GM19043 (cell line): ENCODE results near the gene OST4.

Experiments used
- ATAC-seq: cut with Tn5 transposase; IDR thresholded peaks from one replicate; pipeline ENCODE4 v1.9.1; 2021; ENCODE audit warnings: low read depth; ENCODE audit not compliant: unreplicated experiment

The OST4 gene

GRCh38 chr2:27057184-27057583 lies 14.3 kb downstream of the OST4 start:
- ATAC-seq: no peak

GRCh38 chr2:27054721-27055120 lies 16.7 kb downstream of the OST4 start:
- no peak for ATAC-seq

GRCh38 chr2:27053776-27054175 lies 17.7 kb downstream of the OST4 start:
- ATAC-seq: no peak

GRCh38 chr2:27053321-27053720 lies 18.1 kb downstream of the OST4 start:
- no peak for ATAC-seq

GRCh38 chr2:27051902-27052645 lies 19.4 kb downstream of the OST4 start:
- ATAC-seq: no peak

- ATAC-seq: peak; percentile 70
Measured at GRCh38 chr2:27050996-27051901, 20.2 kb downstream of the OST4 start, which contains the start of gene AGBL5. Gene AGBL5, plus strand, starts transcription at chr2:27051668. Its CDS starts 1,291 bp downstream, at chr2:27052959.

- peak; percentile 42 for ATAC-seq
Measured at GRCh38 chr2:27050281-27050995, 21.0 kb downstream of the OST4 start.

- ATAC-seq: peak; percentile 23
Measured at GRCh38 chr2:27049422-27050280, 21.8 kb downstream of the OST4 start.

- no peak for ATAC-seq
Measured at GRCh38 chr2:27042985-27043634, 28.3 kb downstream of the OST4 start.

GRCh38 chr2:27042159-27042661 lies 29.2 kb downstream of the OST4 start:
- no peak for ATAC-seq

GRCh38 chr2:27041752-27042151 lies 29.7 kb downstream of the OST4 start:
- no peak for ATAC-seq

GRCh38 chr2:27040282-27040681 lies 31.2 kb downstream of the OST4 start:
- ATAC-seq: no peak

- no peak for ATAC-seq
Measured at GRCh38 chr2:27039871-27040270, 31.6 kb downstream of the OST4 start.

GRCh38 chr2:27039426-27039825 lies 32.0 kb downstream of the OST4 start:
- no peak for ATAC-seq

- no peak for ATAC-seq
Measured at GRCh38 chr2:27038631-27039339, 32.7 kb downstream of the OST4 start.

GRCh38 chr2:27038012-27038411 lies 33.4 kb downstream of the OST4 start:
- no peak for ATAC-seq

- ATAC-seq: no peak
Measured at GRCh38 chr2:27033253-27033852, 38.1 kb downstream of the OST4 start.

GRCh38 chr2:27032495-27033252 lies 38.8 kb downstream of the OST4 start, which contains the start of gene TMEM214:
Gene TMEM214, plus strand, starts transcription at chr2:27032965. Its CDS starts 51 bp downstream, at chr2:27033016.
- ATAC-seq: peak; percentile 95
